ENCODE results near the gene SLC22A16.
"Not testable (repeated sequence)": the region's sequence is repeated elsewhere in the genome, so short reads cannot be mapped to it uniquely, and the experiment has no call there.

SLC22A16 gene

DNA sequence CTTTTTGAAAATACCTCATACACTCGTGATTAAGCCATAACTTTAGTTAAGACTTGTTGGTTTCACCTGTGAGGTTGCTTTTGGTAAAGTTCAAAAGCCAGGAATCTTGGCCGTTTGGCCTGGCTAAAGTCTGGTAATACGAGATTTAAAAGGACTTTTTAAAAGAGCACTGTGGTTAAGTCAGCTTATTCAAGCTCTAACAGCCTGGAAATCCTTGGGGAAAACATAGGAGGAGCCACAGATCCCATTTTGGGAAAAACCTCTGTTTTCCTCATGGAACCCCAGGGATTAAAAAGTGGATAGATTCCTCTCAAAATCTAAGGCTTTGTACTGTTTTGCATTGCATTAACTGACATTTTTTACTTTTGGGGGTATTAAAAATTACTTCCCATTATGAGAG is 13.7 kb upstream of the SLC22A16 start:
- no peak for DNase-seq

DNA sequence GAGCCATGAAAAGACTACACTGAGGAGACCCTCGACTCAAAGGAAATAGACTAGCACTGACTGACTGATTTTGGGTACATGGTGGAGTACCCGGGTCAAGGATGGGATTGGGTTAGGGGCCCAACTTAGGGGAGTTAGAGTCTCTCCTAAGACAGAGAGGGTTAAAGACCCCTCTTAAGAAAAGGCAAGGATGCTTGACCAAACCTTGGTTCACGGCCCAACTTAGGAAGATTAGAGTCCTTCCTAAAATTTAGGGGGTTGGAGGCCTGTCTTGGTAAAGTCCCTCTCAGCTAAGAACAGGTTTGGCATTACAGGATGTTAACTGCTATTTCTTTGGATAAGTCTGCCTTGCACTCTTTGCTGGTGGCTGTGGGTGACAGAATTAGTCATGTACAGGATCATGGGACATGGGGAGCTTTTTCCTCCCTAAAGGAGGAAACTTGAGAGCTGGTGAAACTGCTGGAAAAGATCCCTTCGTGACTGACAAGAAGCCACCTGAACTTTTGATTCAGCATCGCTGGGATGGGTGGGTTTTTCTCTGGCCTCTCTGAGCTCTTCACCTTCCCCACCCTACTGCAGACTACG is 12.3 kb upstream of the SLC22A16 start:
- no peak for DNase-seq

DNA sequence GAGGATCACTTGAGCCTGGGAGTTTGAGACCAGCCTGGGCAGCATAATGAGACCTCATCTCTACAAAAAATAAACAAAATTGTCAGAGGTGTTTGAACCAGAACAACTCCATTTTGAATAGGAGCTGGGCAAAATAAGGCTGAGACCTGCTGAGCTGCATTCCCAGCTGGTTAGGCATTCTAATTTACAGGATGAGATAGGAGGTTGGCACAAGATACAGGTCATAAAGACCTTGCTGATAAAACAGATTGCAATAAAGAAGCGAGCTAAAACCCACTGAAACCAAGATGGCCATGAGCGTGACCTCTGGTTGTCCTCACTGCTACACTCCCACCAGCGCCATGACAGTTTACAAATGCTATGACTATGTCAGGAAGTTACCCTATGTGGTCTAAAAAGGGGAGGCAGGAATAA is 11.6 kb upstream of the SLC22A16 start:
- DNase-seq, result not testable (repeated sequence)

DNA sequence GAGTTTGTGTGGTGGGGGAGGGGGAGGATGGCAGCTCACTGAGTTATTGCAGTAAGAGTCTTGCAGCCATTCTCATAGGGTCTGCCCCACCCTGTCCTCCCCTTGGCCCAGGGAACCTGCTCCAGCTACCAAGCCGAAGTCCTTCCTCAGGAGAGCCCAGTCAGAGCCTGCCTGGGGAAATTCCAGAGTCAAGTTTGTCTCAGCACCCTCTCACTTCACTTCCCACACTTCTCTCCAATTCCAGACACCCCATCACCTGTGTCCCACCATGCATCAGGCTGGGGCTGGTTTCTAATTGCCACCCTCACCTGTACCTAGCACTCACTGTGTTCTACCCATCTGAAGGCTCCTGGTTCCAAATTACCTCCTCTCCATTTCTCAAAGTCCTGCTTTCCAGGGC is 10.3 kb upstream of the SLC22A16 start:
- no peak for DNase-seq

DNA sequence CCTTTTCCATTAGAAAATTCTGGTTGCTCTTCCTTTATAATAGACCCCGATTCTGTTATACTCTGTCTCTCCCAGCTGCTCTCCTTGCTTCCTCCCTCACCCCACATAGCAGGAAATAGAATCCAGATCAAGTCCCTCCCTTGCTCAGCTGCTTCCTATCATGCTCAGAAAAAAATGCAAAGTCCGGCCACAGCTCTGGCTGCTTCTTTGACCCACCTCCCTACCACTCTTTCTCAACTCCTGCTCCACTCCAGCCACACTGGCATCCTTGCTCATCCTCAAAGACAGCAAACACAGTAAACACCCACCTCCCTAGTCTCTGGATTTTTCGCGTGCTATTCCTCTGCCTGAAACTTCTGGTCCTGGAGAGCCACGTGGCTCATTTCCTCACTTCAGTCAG is 9.1 kb upstream of the SLC22A16 start:
- DNase-seq, result no peak

DNA sequence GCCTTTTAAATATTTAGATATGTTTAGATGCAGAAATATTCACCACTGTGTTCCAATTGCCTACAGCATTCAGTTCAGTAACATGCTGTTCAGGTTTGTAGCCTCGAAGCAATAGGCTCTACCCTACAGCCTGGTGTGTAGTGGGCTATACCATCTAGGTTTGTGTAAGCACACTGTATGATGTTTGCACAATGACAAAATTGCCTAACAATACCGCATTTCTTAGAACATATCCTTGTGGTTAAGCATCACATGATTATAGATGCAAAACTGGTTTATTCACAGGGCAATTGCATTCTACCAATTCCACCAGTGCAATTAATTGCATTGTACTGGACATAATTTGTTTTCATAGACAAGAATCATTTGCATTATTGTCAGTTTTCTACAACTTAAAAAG is 7.9 kb upstream of the SLC22A16 start:
- DNase-seq, result no peak

DNA sequence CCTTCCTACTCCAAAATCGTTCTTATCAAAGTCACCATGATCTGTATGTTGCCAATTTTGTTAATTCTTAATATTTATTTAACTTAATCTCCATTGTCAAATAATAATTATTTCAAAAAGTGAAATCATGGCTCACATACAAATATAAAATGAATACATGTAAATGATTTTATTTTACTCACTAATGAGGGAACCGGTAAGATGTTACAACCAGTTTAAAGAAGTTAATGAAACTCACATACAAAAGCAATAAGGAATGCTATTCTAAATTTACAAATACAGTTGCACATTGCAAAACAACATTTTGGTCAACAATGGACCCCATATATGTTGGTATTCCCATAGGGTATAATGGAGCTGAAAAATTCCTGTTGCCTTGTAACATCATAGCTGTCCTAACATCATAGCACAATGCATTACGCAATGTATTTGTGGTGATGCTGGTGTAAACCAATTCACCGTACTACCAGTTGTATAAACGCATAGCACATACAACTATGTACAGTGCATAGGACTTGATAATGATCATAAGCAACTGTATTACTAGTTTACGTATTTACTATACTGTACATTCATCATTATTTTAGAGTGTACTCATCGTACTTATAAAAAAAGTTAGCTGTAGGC is 6.5 kb upstream of the SLC22A16 start:
- no peak for DNase-seq

DNA sequence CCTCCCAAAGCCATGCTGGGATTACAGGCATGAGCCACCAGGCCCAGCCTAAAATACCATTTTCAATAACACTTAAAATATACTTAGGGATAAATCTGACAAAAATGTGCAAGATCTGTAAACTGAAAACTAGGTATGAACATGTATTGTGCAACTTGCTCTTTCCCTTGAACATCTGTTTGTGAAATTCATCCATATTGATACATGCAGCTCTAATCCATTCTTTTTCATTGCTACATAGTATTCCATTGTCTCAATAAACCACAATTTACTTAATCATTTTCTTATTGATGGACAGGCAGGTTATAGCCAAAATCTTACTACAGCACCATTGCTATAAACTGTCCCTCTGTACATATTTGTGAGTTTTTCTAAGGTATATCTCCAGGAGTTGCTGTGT is 4.7 kb upstream of the SLC22A16 start:
- DNase-seq, result no peak

DNA sequence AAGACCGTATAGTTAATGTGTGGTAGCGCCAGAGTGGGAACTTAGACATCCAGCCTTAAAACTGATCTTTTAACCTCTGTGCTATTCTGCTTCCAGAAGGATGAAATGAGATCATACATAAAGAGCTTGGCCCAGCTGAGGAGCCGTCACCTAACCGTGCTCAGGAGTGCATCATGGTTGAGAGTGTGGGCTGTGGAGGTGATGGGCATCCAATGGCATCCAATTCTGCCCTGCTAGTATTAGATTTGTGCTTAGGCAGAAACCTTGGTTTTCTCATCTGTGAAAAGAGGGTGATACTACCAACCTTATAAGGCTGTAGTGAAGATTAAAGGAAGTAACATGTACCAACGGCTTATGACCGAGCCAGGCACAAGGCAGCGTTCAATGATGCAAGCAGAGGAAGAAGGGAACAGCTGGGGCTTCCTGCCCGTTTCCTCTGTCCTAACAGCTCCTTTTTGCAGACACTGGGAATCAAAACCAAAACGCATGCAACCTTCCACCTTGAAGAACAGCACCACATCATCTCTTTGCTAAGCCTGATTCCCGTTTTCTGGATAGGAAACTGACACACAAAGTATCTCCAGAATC is 1.3 kb downstream of the SLC22A16 start:
- DNase-seq, result no peak

DNA sequence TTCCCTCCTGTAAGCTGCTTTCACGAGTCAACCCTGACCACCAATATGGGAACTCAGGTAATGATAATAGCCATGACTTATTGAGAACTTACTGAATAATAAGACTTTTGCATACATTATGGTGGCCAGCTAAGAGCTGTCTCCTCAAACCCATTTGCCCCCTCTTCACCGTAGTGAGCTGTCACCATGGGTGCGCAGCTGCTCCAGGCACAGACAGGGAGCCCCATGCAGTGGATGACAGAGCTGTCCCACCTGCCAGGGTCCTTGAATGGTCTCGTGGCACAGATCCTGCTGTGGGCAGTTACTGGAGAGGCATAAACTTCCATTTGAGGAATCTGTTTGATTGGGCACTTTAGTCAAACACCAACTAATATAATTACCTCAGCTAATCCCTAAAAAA is 1.9 kb downstream of the SLC22A16 start:
- no peak for DNase-seq

DNA sequence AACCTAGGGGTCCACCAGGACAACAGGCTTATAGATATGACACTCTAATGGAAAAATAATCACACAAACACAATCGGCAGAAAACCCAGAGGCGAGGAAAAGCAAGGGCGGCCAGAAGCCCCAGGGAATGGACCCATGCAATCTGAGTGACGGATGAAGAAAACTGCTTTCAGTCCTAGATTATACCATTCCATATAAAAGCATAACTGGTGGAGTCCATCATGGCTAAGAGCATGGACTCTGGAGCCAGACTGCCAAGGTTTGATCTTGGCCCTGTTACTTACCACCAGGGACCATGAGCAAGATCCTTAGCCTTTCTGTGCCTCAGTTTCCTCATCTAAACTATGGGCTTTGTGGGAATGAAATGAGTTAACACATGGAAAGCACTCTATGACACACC is 3.7 kb downstream of the SLC22A16 start:
- DNase-seq, result no peak

DNA sequence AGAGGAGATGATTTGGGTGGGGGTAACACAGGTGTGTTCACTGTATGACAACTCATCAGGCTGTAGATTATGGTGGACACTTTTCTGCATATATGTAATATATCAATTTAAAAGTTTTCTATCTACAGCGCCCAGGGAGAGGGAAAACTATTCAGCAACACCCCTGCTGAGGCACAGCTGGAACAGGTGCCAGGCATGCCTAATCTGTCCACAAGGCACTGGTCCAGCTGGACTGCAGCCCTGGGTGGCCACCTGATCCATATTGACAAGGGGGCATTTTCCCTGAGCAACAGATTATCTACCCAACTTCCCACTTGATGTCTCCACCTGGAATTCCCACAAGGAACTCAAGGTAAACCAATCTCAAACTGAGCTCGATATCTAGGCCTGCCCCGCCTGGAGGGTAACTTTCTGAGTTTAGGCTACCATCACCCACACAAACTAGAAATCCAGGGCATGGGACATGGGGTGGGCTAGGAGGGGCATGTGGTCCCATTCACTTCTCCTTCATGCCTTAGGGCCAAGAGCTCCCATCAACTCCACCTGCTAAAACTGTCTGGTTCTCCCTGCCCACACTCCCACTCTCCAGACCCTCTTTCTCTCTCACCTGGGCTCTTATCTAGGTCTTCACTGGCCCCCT is 4.6 kb downstream of the SLC22A16 start:
- no peak for DNase-seq

DNA sequence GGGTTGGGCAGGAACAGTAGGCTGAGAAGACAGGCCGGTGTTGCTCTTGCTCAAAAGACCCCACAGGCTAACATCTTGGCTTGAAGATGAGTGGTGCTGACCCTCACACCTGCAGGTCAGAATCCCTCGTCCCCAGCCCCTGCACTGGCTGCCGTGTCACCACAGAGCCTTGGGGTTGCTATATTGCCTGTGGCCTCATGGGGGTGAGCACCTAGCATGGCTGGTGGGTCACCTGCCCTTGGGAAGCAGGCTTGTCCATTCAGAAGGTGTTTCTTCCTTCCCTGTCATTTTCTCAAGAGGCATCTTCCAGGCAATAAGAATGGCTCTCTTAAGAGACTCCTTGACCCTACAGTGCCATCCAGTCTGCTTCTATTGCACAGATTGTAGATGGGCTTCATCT is 7.7 kb downstream of the SLC22A16 start:
- no peak for DNase-seq

DNA sequence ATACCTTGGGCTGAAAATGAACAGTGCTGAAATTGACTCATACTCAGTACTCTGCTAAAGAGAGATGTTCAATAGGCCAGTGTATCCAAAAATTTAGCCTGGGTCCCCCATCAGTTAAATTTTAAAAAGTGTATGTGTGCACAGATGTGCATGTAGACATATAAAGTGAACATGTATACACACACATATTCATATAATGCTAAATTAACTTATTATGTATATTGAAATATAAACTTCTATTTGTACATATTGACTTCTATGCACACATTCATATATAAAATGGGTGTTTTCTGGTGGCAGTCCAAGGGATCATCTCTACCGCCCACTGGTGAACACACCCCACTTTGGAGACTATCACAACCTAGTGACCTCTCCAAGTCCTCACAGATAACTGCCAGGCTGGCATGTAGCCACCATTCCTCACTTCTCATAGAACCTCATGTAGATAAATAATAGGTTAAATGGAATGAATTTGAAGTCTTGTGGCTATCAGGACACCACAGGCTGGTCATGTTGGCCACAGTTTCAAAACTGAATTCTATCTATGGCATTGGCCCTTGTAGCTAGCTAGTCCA is 8.8 kb downstream of the SLC22A16 start:
- no peak for DNase-seq

DNA sequence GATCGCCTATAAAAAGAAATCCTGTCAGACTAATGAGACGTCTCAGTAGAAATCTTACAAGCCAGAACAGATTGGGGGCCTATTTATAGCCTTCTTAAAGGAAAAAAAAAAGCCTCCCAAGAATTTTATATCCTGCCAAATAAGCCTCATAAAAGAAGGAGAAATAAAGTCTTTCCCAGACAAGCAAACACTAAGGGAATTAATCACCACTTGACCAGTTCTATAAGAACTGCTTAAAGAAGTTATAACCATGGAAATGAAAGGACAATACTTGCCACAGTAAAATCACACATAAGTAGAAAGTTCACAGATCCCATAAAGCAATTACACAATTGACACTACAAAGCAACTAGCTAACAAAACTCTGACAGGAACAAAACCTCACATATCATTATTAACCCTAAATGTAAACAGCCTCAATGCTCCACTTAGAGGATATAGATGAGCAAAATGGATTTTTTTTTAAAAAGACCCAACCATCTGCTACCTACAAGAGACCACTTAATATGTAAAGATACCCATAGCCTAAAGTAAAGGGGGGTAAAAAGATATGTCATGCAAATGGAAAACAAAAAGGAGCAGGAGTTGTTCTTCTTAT is 13.4 kb downstream of the SLC22A16 start:
- no peak for DNase-seq

DNA sequence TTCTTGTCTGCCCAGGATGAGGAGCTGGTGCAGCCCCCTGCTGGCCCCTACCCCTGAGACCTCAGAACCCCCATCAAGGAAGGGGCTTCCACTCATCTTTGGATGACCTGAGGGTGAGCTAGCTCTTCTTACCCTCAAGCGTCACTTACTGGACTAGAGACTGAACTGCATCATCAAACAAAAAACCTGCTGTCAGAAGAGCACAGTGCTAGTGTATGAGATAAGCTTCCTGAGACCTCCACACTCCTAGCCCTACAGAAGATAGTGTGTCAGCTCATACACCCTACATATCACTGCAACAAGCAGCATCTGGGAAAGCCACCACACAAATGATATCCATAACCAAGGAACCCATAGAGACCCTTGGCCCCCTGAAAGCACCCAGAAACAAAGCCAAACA is 15.0 kb downstream of the SLC22A16 start:
- DNase-seq, result no peak

DNA sequence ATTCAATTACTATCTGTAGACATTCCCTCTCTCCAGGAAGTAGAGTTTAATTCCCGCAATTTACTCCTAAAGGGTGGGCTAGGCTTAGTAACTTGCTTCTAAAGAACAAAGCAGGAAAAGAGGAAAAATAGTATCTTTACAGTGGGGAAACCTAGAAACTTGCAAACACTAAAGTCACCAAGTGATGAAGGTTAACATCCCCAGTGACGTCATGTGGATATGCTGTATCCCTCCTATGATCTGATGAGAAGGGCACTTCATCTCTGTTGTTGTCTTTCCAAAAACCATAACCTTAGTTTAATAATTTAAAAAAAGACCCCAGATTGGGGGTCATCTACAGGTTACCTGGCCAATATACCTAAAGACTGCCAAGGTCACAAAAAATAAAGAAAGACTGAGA is 17.3 kb downstream of the SLC22A16 start:
- no peak for DNase-seq

DNA sequence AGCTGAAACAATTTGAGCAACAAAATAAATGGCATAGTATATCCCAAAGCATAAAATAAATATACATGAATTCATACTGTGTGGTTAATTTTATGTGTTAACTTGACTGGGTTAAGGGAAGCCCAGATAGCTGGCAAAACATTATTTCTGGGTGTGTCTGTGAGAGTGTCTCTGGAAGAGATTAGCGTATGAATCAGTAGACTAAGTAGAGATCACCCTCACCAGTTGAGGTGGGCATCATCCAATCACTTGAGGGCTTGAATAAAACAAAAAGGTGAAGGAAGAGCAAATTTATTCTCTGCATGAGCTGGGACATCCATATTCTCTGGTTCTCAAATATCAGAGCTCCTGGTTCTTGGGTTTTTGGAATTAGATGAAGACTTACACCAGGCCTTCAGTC is 17.9 kb downstream of the SLC22A16 start:
- DNase-seq, result no peak

DNA sequence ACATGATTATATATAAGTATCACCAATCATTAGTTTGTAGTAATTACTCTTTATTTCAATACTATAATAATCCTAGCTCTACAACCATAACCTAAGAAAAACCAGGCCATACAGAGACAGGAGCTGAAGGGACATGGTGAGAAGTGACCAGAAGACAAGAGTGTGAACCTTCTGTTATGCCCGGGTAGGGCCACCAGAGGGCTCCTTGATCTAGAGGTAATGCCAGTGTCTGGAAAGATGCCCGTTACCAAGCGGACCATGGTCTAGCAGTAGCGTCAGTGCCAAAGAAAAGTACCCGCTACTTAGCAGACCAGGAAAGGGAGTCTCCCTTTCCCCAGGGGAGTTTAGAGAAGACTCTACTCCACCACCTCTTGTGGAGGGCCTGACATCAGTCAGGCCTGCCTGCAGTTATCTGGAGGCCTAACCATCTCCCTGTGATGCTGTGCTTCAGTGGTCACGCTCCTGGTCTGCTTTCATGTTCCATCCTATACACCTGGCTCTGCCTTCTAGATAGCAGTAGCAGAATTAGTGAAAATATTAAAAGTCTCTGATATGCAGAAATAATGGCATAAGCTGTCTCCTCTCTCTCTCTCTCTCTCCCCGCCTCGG is 18.7 kb downstream of the SLC22A16 start:
- DNase-seq, result not testable (repeated sequence)

DNA sequence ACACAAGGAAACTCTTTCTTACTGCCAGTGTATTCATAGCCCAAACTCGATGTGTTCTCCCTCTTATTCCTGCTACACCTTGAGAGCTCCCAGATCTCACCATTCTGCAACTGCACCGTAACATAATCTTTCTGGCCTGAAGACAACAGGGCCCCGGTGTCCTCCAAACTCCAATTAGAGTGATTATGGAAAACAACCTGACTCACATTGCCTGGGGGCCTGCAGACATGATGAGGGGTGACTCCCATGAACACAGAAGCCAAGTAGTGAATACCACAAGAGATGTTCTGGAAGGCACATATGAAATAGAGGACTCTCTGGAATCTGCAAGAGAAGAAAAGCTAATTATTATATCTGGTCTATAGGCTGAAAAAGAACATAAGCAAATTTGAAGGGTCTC is 19.7 kb downstream of the SLC22A16 start:
- DNase-seq, result no peak

DNA sequence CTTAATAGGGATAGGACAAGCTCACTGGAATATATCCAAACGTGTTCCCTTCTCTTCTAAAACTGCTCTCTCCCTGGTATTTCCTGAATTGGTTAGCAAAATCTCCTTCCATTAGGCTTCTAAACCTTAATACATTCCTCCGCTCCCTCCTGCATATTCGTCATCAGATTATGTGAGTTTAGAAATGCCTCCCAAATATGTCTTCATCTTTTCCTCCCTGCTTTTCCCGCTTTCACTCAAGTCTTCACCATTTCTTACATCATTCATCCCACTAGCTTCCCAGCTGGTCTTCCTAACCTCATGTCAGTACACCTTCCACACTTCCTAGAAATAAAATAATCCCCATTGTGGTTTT is 26.9 kb downstream of the SLC22A16 start:
- no peak for DNase-seq

DNA sequence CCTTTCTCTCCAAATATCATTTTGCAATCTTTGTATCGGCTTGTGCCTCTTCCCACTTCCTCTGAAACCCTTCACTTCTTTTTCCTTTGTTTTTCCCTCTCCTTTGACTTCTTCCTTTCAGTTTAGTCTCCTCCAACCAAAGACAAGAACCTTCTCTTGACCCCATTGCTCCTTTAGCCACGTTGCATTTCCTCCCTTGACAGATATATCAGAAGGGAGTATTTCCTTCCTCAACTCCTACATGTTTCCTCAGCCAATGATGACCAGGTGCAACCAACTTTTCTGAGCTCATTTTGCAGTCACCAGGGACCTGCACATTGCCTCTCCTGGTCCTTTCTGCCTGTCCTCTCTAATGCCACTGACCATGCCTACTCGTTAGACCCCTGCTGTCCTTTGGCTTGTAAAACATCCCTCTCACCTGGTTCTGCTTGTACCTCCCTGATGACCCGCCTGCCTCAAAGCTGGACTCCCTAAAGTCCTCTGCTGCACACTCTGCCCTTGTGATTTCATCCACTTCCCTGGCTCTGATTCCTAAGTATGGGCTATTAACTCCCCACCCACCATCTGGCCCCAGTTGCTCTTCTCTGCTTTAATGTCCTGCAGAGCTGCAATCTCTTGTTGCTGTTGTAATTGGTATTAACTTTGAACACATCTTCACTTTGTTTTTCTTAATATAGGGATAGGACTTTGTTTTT is 27.4 kb downstream of the SLC22A16 start:
- DNase-seq, result peak; percentile 61

DNA sequence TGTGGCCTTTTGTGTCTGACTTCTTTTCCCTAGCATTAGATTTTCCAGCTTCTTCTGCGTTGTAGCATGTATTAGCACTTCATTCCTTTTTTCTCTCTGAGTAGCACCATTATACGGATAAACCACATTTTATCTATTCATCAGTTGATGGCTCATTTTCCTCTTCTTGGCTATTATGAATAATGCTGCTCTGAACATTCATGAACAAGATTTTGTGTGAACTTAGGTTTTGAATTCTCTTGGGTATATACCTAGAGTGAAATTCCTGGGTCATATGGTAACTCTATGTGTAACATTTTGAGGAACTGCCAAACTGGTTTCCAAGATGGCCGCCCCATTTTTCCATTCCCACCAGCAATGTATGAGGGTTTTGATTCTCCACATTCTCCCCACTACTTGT is 28.7 kb downstream of the SLC22A16 start:
- DNase-seq, result no peak

Data from DMS 273 treated with DMSO at 0.1 percent for 48 hours (cell line).